Measurements from ENCODE around the gene C17orf67. TPM values are rescaled to one million over a fixed set of nuclear protein-coding genes. Genes with fewer than 3 reads are reported as not detected.

Gene C17orf67
- total and polyA plus RNA-seq, 9 of the 15 experiments (the other 6 are each of a cell fraction or from before 2014, with no cell fraction given), result 0.07 to 1.7 (median 0.59) TPM

DNA sequence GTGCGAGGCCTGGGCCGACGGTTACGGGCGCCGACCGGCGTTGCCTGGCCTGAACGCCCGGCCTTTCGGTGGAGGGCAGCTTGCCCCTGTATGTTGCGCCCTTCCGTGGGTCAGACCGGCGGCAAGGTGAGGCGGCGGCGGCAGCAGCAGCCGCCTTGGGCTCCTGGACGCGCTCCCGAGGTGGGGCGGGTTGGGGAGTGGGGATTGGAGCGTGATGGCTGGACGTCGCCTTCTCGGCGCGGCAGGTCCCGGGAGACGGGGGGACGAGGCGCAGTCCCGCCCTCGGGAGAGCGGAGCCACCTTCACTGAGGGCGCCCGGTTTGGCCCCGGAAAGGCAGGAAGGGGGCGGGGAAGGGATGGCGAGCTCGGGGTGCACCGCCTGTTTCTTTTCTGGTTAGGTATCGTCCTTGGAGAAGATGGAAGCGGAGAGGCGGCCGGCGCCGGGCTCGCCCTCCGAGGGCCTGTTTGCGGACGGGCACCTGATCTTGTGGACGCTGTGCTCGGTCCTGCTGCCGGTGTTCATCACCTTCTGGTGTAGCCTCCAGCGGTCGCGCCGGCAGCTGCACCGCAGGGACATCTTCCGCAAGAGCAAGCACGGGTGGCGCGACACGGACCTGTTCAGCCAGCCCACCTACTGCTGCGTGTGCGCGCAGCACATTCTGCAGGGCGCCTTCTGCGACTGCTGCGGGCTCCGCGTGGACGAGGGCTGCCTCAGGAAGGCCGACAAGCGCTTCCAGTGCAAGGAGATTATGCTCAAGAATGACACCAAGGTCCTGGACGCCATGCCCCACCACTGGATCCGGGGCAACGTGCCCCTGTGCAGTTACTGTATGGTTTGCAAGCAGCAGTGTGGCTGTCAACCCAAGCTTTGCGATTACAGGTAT, 902 bp upstream of the C17orf67 start (continued):
- TF ChIP-seq, protein P1, sequence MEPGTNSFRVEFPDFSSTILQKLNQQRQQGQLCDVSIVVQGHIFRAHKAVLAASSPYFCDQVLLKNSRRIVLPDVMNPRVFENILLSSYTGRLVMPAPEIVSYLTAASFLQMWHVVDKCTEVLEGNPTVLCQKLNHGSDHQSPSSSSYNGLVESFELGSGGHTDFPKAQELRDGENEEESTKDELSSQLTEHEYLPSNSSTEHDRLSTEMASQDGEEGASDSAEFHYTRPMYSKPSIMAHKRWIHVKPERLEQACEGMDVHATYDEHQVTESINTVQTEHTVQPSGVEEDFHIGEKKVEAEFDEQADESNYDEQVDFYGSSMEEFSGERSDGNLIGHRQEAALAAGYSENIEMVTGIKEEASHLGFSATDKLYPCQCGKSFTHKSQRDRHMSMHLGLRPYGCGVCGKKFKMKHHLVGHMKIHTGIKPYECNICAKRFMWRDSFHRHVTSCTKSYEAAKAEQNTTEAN (CRISPR knock-in tag; IDR thresholded peaks at IDR 0.05), result no peak
- TF ChIP-seq FIP1L1 (IDR thresholded peaks at IDR 0.05; ENCODE audit: low read depth, low read length, poor library complexity, severe bottlenecking) (peak; percentile 82), NCOA2 (IDR thresholded peaks at IDR 0.05; ENCODE audit: partially characterized antibody in 2 of 2) (no peak), CREM (IDR thresholded peaks at IDR 0.05; ENCODE audit: low read depth) (0 out of 2 replicates have a peak, but pooled peaks have one; percentile 12), SMAD4 (CRISPR knock-in tag; conservative IDR thresholded peaks at IDR 0.05) (peak; percentile 13; the same call in 1 of the 2 replicates), ATF7 (IDR thresholded peaks at IDR 0.05) (0 out of 2 replicates have a peak, but pooled peaks have one; percentile 20), FOXM1 (IDR thresholded peaks at IDR 0.05; ENCODE audit: low read depth) (no peak), FOXM1 (CRISPR knock-in tag; IDR thresholded peaks at IDR 0.05; ENCODE audit: low read depth) (peak; percentile 15), CXXC5 (CRISPR knock-in tag; IDR thresholded peaks at IDR 0.05) (peak; percentile 51), MAZ (CRISPR knock-in tag; conservative IDR thresholded peaks at IDR 0.05 in 1 of 2, IDR thresholded peaks at IDR 0.05 in 1 of 2) (peak in 1 of 2 experiments; percentile 13; a peak in 2 of 4 replicates), SAFB (IDR thresholded peaks at IDR 0.05; ENCODE audit: borderline replicate concordance, low read depth, low read length) (peak; percentile 75), ZNF134 (CRISPR knock-in tag; conservative IDR thresholded peaks at IDR 0.05) (no peak), CTBP1 (IDR thresholded peaks at IDR 0.05; ENCODE audit: borderline replicate concordance) (peak; percentile 60)
- TF ChIP-seq, protein P2, sequence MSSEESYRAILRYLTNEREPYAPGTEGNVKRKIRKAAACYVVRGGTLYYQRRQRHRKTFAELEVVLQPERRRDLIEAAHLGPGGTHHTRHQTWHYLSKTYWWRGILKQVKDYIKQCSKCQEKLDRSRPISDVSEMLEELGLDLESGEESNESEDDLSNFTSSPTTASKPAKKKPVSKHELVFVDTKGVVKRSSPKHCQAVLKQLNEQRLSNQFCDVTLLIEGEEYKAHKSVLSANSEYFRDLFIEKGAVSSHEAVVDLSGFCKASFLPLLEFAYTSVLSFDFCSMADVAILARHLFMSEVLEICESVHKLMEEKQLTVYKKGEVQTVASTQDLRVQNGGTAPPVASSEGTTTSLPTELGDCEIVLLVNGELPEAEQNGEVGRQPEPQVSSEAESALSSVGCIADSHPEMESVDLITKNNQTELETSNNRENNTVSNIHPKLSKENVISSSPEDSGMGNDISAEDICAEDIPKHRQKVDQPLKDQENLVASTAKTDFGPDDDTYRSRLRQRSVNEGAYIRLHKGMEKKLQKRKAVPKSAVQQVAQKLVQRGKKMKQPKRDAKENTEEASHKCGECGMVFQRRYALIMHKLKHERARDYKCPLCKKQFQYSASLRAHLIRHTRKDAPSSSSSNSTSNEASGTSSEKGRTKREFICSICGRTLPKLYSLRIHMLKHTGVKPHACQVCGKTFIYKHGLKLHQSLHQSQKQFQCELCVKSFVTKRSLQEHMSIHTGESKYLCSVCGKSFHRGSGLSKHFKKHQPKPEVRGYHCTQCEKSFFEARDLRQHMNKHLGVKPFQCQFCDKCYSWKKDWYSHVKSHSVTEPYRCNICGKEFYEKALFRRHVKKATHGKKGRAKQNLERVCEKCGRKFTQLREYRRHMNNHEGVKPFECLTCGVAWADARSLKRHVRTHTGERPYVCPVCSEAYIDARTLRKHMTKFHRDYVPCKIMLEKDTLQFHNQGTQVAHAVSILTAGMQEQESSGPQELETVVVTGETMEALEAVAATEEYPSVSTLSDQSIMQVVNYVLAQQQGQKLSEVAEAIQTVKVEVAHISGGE (CRISPR knock-in tag; IDR thresholded peaks at IDR 0.05), result peak; percentile 72 to 97 (median 93)
- TF ChIP-seq, protein P3, sequence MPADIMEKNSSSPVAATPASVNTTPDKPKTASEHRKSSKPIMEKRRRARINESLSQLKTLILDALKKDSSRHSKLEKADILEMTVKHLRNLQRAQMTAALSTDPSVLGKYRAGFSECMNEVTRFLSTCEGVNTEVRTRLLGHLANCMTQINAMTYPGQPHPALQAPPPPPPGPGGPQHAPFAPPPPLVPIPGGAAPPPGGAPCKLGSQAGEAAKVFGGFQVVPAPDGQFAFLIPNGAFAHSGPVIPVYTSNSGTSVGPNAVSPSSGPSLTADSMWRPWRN (IDR thresholded peaks at IDR 0.05; ENCODE audit: low read depth), result no peak

All from K562 (cell line).